Breast epithelium (tissue), 3 donors: Measurements from ENCODE around the gene SSR2.

Experiments
- POLR2A ChIP-seq: fragments of 450-650 bp; IDR thresholded peaks from one replicate; pipeline ENCODE4 v1.6.1; 2016; ENCODE audit warnings: antibody characterized with exemption, mild to moderate bottlenecking, moderate library complexity
- TF ChIP-seq, protein P1 (sequence below), 3 donors: fragments of 450-650 bp; IDR thresholded peaks; one replicate each; pipeline ENCODE4 v1.5.1; 2016 to 2017; ENCODE audit warnings: antibody characterized with exemption in 3 of 3, mild to moderate bottlenecking in 3 of 3, moderate library complexity in 3 of 3

DNA sequence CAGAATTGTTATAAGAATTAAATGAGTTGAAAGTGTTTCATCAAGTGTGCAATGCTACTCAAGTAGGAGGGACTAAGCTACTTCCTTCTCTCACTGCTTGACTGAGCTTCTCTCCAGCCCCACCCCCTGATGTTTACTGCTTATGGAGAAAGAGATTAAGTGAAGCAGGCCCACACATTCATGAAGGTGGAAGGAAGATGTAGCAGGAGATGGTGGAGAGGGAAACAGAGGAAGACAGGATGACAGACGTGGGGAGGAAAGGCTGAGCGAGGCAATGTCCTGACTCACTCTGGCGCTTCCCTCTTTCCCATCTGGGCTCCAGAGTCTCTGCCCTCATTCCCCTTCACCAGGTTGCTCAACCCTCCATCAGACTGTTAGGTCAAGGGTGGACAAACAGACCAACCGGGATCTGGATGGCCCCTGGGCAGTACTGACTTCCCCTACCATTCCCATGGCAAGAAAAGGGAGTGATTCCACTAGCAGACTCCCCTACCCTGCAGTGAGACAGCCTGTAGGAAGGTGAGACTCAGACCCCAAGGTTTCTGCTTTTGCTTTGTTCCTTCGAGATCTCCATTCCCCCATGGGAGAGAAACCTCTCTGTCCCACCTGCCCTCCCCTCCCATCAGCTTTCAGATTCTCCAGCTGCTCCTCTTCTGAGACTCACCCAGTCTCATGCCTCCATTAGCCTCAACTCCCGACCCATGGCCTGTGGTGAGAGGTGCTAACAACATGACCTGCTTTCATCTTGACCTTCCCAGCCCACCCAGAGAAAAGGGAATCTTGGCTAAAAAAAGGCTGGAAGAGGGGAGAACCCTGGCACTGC is 39.3 kb downstream of the SSR2 start:
- TF ChIP-seq, protein P1, sequence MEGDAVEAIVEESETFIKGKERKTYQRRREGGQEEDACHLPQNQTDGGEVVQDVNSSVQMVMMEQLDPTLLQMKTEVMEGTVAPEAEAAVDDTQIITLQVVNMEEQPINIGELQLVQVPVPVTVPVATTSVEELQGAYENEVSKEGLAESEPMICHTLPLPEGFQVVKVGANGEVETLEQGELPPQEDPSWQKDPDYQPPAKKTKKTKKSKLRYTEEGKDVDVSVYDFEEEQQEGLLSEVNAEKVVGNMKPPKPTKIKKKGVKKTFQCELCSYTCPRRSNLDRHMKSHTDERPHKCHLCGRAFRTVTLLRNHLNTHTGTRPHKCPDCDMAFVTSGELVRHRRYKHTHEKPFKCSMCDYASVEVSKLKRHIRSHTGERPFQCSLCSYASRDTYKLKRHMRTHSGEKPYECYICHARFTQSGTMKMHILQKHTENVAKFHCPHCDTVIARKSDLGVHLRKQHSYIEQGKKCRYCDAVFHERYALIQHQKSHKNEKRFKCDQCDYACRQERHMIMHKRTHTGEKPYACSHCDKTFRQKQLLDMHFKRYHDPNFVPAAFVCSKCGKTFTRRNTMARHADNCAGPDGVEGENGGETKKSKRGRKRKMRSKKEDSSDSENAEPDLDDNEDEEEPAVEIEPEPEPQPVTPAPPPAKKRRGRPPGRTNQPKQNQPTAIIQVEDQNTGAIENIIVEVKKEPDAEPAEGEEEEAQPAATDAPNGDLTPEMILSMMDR (IDR thresholded peaks at IDR 0.05): no peak
- no peak for TF ChIP-seq POLR2A
